ENCODE results near the gene SCUBE3. TPM values are rescaled to one million over a fixed set of nuclear protein-coding genes. Genes with fewer than 3 reads are reported as not detected.

SCUBE3 gene
- total RNA-seq, 2 donors from 2014 or later = 2.0 to 3.4 TPM

DNA sequence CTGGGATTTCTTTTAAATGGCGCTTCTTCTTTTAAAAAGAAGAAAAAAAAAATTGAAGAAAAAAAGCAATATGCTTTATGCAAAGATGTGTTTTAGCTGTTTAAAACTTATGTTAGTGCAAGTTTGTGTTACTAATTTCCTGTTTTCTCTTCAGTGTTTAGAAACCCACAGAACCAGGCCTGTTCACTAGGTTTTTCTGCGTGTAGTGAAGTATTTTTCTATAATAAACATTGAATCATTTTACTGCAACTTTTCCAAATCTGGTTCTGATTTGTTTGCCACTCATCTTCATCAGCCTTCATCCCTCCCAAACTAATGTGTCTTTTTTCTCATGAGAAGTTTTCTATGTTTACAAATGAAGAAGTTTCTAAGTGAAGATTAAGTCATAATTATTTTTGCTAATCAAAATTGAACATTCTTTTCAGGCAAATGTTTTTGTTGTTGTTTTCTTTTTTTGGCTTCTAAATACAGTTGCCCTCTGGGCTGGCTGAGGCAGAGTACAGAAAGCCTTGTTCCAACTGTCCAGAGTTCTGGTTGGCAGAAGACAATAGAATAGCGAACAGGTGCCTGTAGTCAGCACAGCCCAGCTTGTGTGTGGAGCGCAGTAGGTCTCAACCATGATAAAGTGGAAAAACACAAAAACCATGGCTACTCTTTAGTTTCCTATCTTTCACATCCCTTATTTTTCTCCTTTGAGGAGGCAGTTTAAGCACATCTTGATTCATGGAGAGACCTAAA lies 60.2 kb downstream of the SCUBE3 start:
- Histone ChIP-seq H3K36me3 (no peaks in the 10 kb centered on the region), H3K4me3 (no peak overlapping the region), H3K4me1 (replicated peaks) (no peaks in the 10 kb centered on the region), H3K27ac (no peak overlapping the region), H3K27me3 (replicated peaks; ENCODE audit: insufficient read depth) (no peaks in the 10 kb centered on the region), H3K9me3 (no peaks in the 10 kb centered on the region)
- WGBS = 91% methylated on average over 4 of the region's 4 CpGs
- DNase-seq (ENCODE audit: low spot score) = no peak
- intact Hi-C loops (cut with DNase I) = no loop called here
- no peak for TF ChIP-seq CTCF (IDR thresholded peaks at IDR 0.05)
- TF ChIP-seq POLR2AphosphoS5 (IDR thresholded peaks at IDR 0.05) = no peak
- no peak for TF ChIP-seq POLR2A (IDR thresholded peaks at IDR 0.05)

GRCh38 chr6:35275744-35276260 lies 62.0 kb downstream of the SCUBE3 start:
- Histone ChIP-seq H3K9me3 (no peaks in the 10 kb centered on the region), H3K4me3 (no peak overlapping the region), H3K36me3 (no peaks in the 10 kb centered on the region), H3K4me1 (replicated peaks) (no peaks in the 10 kb centered on the region), H3K27me3 (replicated peaks; ENCODE audit: insufficient read depth) (no peaks in the 10 kb centered on the region), H3K27ac (no peak overlapping the region)
- no peak for TF ChIP-seq POLR2A (IDR thresholded peaks at IDR 0.05)
- TF ChIP-seq CTCF (IDR thresholded peaks at IDR 0.05) = no peak
- TF ChIP-seq POLR2AphosphoS5 (IDR thresholded peaks at IDR 0.05) = no peak
- 87% methylated on average over 4 of the region's 4 CpGs for WGBS
- DNase-seq (ENCODE audit: low spot score) = no peak
- intact Hi-C loops (cut with DNase I) = no loop called here

DNA sequence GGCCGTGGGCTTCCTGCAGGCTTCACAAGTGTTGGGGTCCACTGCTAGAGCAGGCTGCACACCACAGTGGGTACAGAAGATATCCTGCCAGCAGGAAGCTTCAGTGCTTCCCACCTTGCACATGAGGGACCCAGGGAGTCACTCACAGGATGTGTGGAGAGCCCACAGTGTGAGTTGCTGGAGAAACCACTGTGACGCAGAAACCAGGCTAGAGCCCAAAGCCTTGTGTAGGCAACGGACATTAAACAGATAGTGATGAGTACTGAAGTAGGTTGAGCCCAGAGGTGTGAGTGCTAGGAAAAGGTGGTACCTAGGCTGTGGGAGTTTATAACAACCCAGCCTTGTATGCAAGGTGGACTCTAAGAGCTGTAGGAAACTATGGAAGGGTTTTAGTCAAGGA lies 65.0 kb downstream of the SCUBE3 start:
- Histone ChIP-seq H3K36me3 (no peaks in the 10 kb centered on the region), H3K27me3 (replicated peaks; ENCODE audit: insufficient read depth) (no peaks in the 10 kb centered on the region), H3K9me3 (no peaks in the 10 kb centered on the region), H3K4me1 (replicated peaks) (no peaks in the 10 kb centered on the region), H3K4me3 (no peak overlapping the region), H3K27ac (no peak overlapping the region)
- intact Hi-C loops (cut with DNase I) = no loop called here
- no peak for DNase-seq (ENCODE audit: low spot score)
- TF ChIP-seq POLR2A (IDR thresholded peaks at IDR 0.05) (no peak), POLR2AphosphoS5 (IDR thresholded peaks at IDR 0.05) (no peak), CTCF (IDR thresholded peaks at IDR 0.05) (no peak)
- WGBS = 97% methylated on average over 3 of the region's 3 CpGs

GRCh38 chr6:35280903-35281302 lies 67.1 kb downstream of the SCUBE3 start:
- H3K4me3 ChIP-seq = no peak overlapping the region
- TF ChIP-seq POLR2AphosphoS5 (IDR thresholded peaks at IDR 0.05) = no peak
- no peak for TF ChIP-seq POLR2A (IDR thresholded peaks at IDR 0.05)
- no peak for TF ChIP-seq CTCF (IDR thresholded peaks at IDR 0.05)
- 59% methylated on average over 4 of the region's 4 CpGs for WGBS
- H3K4me1 ChIP-seq (replicated peaks) = no peaks in the 10 kb centered on the region
- H3K9me3 ChIP-seq = no peaks in the 10 kb centered on the region
- no peak for DNase-seq (ENCODE audit: low spot score)
- H3K27ac ChIP-seq = no peak overlapping the region
- intact Hi-C loops (cut with DNase I) = no loop called here
- peaks cover 0 to 2% of the 10 kb centered on the region in 2 donors for H3K36me3 ChIP-seq
- H3K27me3 ChIP-seq (replicated peaks; ENCODE audit: insufficient read depth) = no peaks in the 10 kb centered on the region

DNA sequence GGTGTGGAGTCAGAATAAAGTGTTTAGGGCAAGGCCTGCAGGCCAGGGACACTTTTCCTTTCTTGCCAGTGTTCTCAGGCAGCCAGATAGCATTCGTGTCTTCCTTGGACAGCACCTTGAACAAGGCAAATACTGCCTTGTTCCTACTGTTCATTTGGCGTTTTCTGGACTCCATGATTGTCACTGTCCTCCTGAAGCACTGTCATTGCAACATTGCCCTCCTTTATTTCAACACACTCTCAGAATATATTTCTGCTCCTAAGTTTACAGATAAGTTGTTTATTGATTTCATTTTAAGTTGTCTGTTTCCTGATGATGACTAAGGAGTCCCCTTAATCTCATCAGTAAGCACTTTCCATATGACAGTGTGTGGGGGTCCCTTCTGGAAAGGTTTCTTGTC lies 68.7 kb downstream of the SCUBE3 start:
- no peak overlapping the region for H3K4me3 ChIP-seq
- H3K27me3 ChIP-seq (replicated peaks; ENCODE audit: insufficient read depth) = no peaks in the 10 kb centered on the region
- H3K36me3 ChIP-seq = peaks cover 0 to 7% of the 10 kb centered on the region in 2 donors
- H3K27ac ChIP-seq = no peak overlapping the region
- 96% methylated on average over 2 of the region's 2 CpGs for WGBS
- no peak for TF ChIP-seq POLR2AphosphoS5 (IDR thresholded peaks at IDR 0.05)
- no peak for TF ChIP-seq CTCF (IDR thresholded peaks at IDR 0.05)
- no peak for TF ChIP-seq POLR2A (IDR thresholded peaks at IDR 0.05)
- intact Hi-C loops (cut with DNase I) = no loop called here
- no peak for DNase-seq (ENCODE audit: low spot score)
- H3K9me3 ChIP-seq = no peaks in the 10 kb centered on the region
- no peaks in the 10 kb centered on the region for H3K4me1 ChIP-seq (replicated peaks)

Measured in prostate gland (tissue), 2 donors.